Measurements from ENCODE around the gene SPAG16. TPM values are rescaled to one million over a fixed set of nuclear protein-coding genes. Genes with fewer than 3 reads are reported as not detected.

Gene SPAG16
- total RNA-seq, 1 experiment from 2014 or later, result 17.3 TPM

DNA sequence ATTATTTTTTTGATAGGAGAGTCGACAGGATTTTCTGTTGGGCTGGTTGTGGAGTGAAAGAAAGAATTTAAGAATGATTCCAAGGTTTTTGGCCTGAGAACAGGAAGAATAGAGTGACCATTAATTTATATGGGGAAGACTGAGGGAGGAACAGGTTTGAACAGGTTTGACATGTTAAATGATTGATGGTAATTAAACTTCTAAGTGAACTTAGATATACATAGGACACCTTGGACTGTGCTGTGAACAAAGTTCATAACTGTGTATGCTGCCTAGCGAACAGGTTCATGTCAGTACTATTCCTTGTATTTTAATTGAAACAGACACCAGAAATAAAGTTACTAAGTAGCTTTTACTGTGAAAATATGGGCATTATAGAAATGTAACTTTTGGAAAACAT, 212.0 kb downstream of the SPAG16 start:
- no peak overlapping the region for H2BK15ac ChIP-seq (ENCODE audit: low read depth, low read length)
- no peaks in the 10 kb centered on the region for H3K9me3 Mint-ChIP-seq
- no peaks in the 10 kb centered on the region for H3K4me1 Mint-ChIP-seq
- H3K4me1 ChIP-seq (ENCODE audit: insufficient read depth, low read length), result no peaks in the 10 kb centered on the region
- no peak overlapping the region for H3K4me2 ChIP-seq (ENCODE audit: insufficient read depth, insufficient read length, low read length)
- H3K4ac ChIP-seq (ENCODE audit: low read depth, low read length), result no peak overlapping the region
- no peak overlapping the region for H3K18ac ChIP-seq (ENCODE audit: insufficient read length, low read depth, low read length)
- H4K91ac ChIP-seq (ENCODE audit: insufficient read length, low read depth, low read length), result no peak overlapping the region
- H3K27ac Mint-ChIP-seq, result no peak overlapping the region
- H3K4me3 Mint-ChIP-seq, result no peak overlapping the region
- H3K27me3 Mint-ChIP-seq (ENCODE audit: low read depth), result no peaks in the 10 kb centered on the region
- no peak overlapping the region for H2BK20ac ChIP-seq (ENCODE audit: low read depth, low read length, poor library complexity, severe bottlenecking)
- H3K27ac ChIP-seq (ENCODE audit: insufficient read length, low read depth, low read length), result no peak overlapping the region
- TF ChIP-seq, protein P1, sequence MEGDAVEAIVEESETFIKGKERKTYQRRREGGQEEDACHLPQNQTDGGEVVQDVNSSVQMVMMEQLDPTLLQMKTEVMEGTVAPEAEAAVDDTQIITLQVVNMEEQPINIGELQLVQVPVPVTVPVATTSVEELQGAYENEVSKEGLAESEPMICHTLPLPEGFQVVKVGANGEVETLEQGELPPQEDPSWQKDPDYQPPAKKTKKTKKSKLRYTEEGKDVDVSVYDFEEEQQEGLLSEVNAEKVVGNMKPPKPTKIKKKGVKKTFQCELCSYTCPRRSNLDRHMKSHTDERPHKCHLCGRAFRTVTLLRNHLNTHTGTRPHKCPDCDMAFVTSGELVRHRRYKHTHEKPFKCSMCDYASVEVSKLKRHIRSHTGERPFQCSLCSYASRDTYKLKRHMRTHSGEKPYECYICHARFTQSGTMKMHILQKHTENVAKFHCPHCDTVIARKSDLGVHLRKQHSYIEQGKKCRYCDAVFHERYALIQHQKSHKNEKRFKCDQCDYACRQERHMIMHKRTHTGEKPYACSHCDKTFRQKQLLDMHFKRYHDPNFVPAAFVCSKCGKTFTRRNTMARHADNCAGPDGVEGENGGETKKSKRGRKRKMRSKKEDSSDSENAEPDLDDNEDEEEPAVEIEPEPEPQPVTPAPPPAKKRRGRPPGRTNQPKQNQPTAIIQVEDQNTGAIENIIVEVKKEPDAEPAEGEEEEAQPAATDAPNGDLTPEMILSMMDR (conservative IDR thresholded peaks at IDR 0.05), result no peak
- H3K79me2 ChIP-seq (ENCODE audit: insufficient read depth, low read length), result no peaks in the 10 kb centered on the region
- H4K5ac ChIP-seq (ENCODE audit: insufficient read length, low read depth, low read length), result no peak overlapping the region
- no peaks in the 10 kb centered on the region for H3K36me3 Mint-ChIP-seq (ENCODE audit: insufficient read depth in 1 of 3, low read depth in 3 of 3)
- no peak overlapping the region for H3K23ac ChIP-seq (ENCODE audit: insufficient read length, low read depth, low read length)
- no peaks in the 10 kb centered on the region for H3K79me1 ChIP-seq (ENCODE audit: insufficient read depth, low read depth, low read length, poor library complexity, severe bottlenecking)
- H2AK5ac ChIP-seq (ENCODE audit: insufficient read length, low read length), result no peak overlapping the region
- DNase-seq, result no peak
- H3K27me3 ChIP-seq (ENCODE audit: insufficient read depth, low read length), result no peaks in the 10 kb centered on the region
- no peaks in the 10 kb centered on the region for H3K23me2 ChIP-seq (ENCODE audit: insufficient read length, low read depth, low read length, poor library complexity, severe bottlenecking)
- H2AFZ ChIP-seq (ENCODE audit: low read length), result no peak overlapping the region
- no peak overlapping the region for H3K9ac ChIP-seq (ENCODE audit: extremely low read depth, insufficient read length, low read length)
- no peak overlapping the region for H2BK120ac ChIP-seq (ENCODE audit: low read depth, low read length, poor library complexity, severe bottlenecking)
- no peak overlapping the region for H2BK5ac ChIP-seq (ENCODE audit: insufficient read length, low read length)
- H4K8ac ChIP-seq (replicated peaks; ENCODE audit: insufficient read length, low read depth, low read length), result no peak overlapping the region
- H3K56ac ChIP-seq (ENCODE audit: insufficient read length, low read depth, low read length), result no peak overlapping the region
- no peak overlapping the region for H3K14ac ChIP-seq (ENCODE audit: insufficient read depth, low read length)
- no peak overlapping the region for H3T11ph ChIP-seq (ENCODE audit: low read length)
- H3K9me3 ChIP-seq (ENCODE audit: control insufficient read depth, low read depth, low read length), result no peaks in the 10 kb centered on the region
- H4K20me1 ChIP-seq (ENCODE audit: control insufficient read depth, insufficient read depth, insufficient read length), result no peaks in the 10 kb centered on the region
- no peak overlapping the region for H2BK12ac ChIP-seq (ENCODE audit: insufficient read length, low read depth, low read length)
- WGBS (ENCODE audit: extremely low coverage, insufficient read length, low lambda C conversion rate), result no CpG with 5 or more reads among the region's 2 CpGs

Measured in H9 (cell line).